Erythroblast (primary cell): ENCODE results near the gene RERE.

Experiments used
- GATA1 ChIP-seq: IDR thresholded peaks from 2 replicates; pipeline ENCODE4 v1.6.1; 2011; ENCODE audit warnings: low read depth, mild to moderate bottlenecking, control low read depth, low read length, moderate library complexity
- POLR2A ChIP-seq: IDR thresholded peaks from 2 replicates; pipeline ENCODE4 v1.6.1; 2011; ENCODE audit warnings: mild to moderate bottlenecking, low read length

DNA sequence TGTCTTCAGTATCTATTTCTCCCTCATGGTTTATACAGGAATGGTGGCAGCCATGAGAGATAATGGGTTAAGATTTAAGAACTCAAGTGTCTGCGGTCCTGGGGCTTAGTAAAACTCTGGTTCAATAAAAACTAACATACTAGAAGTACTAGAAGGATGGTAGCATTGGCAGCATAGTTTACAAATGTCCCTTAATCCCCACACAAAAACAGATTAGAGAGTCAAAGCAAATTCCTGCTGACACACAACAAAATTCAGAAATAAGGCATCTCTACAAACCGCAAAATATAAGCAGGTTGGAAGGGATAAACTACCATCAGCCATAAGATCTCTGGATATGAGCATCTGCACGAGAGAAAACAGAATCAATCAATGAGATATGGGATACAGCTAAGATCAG, 234.4 kb downstream of the RERE start:
- TF ChIP-seq POLR2A (no peak), GATA1 (no peak)
